IPS-18a (cell line): Measurements from ENCODE around the gene RHPN2.
"Not testable (repeated sequence)": the region's sequence is repeated elsewhere in the genome, so short reads cannot be mapped to it uniquely, and the experiment has no call there.

Experiments used
- H3K27ac ChIP-seq: one replicate; pipeline ENCODE4 v1.5.1; 2013; ENCODE audit warnings: low read length
- H3K27me3 ChIP-seq: one replicate; pipeline ENCODE4 v1.6.1; 2013; ENCODE audit warnings: mild to moderate bottlenecking, low read length; ENCODE audit not compliant: control insufficient read depth, insufficient read depth
- H3K36me3 ChIP-seq: one replicate; pipeline ENCODE4 v1.6.1; 2013; ENCODE audit warnings: low read depth, low read length; ENCODE audit not compliant: control insufficient read depth
- H3K4me1 ChIP-seq: one replicate; pipeline ENCODE4 v1.6.1; 2013; ENCODE audit warnings: low read depth, low read length; ENCODE audit not compliant: control insufficient read depth
- H3K4me3 ChIP-seq: one replicate; pipeline ENCODE4 v1.5.1; 2013; ENCODE audit warnings: low read length
- H3K9ac ChIP-seq: one replicate; pipeline ENCODE4 v1.6.1; 2013; ENCODE audit warnings: mild to moderate bottlenecking, low read length, moderate library complexity
- H3K9me3 ChIP-seq: one replicate; pipeline ENCODE4 v1.6.1; 2013; ENCODE audit warnings: low read depth, low read length; ENCODE audit not compliant: control insufficient read depth

Gene RHPN2

GRCh38 chr19:32997061-32997464 lies 67.6 kb downstream of the RHPN2 start:
- not testable (repeated sequence) for H3K9ac ChIP-seq, H3K4me3 ChIP-seq, H3K4me1 ChIP-seq, H3K27ac ChIP-seq, H3K9me3 ChIP-seq, H3K27me3 ChIP-seq
- H3K36me3 ChIP-seq = peaks cover 29% of the 10 kb centered on the region

GRCh38 chr19:32995966-32996365 lies 68.7 kb downstream of the RHPN2 start:
- not testable (repeated sequence) for H3K9me3 ChIP-seq, H3K27me3 ChIP-seq

GRCh38 chr19:32988724-32989123 lies 76.0 kb downstream of the RHPN2 start:
- Histone ChIP-seq H3K9ac (no peak overlapping the region), H3K4me1 (no peaks in the 10 kb centered on the region), H3K27me3 (no peaks in the 10 kb centered on the region), H3K9me3 (no peaks in the 10 kb centered on the region), H3K27ac (no peak overlapping the region), H3K4me3 (no peak overlapping the region), H3K36me3 (peaks cover 26% of the 10 kb centered on the region)

More at GRCh38 chr19:32995966-32996365, 68.7 kb downstream of the RHPN2 start:
- not testable (repeated sequence) for H3K27ac ChIP-seq, H3K4me1 ChIP-seq, H3K9ac ChIP-seq, H3K4me3 ChIP-seq
- H3K36me3 ChIP-seq = peaks cover 35% of the 10 kb centered on the region

GRCh38 chr19:32988254-32988653 lies 76.4 kb downstream of the RHPN2 start:
- H3K9me3 ChIP-seq, H3K9ac ChIP-seq, H3K4me3 ChIP-seq, H3K4me1 ChIP-seq, H3K27me3 ChIP-seq, H3K27ac ChIP-seq: not testable (repeated sequence)
- peaks cover 24% of the 10 kb centered on the region for H3K36me3 ChIP-seq

- H3K9me3 ChIP-seq, H3K4me3 ChIP-seq, H3K27me3 ChIP-seq, H3K9ac ChIP-seq, H3K4me1 ChIP-seq, H3K27ac ChIP-seq: not testable (repeated sequence)
- H3K36me3 ChIP-seq = peaks cover 18% of the 10 kb centered on the region
Observed at GRCh38 chr19:32982488-32982887, 82.2 kb downstream of the RHPN2 start.

- H3K4me1 ChIP-seq, H3K27me3 ChIP-seq, H3K4me3 ChIP-seq, H3K9me3 ChIP-seq, H3K27ac ChIP-seq, H3K9ac ChIP-seq: not testable (repeated sequence)
- H3K36me3 ChIP-seq = peaks cover 16% of the 10 kb centered on the region
Observed at GRCh38 chr19:32979807-32980206, 84.9 kb downstream of the RHPN2 start.

- peaks cover 16% of the 10 kb centered on the region for H3K36me3 ChIP-seq
- H3K27ac ChIP-seq, H3K9me3 ChIP-seq, H3K9ac ChIP-seq, H3K4me1 ChIP-seq, H3K27me3 ChIP-seq, H3K4me3 ChIP-seq: not testable (repeated sequence)
Observed at GRCh38 chr19:32977813-32978212, 86.9 kb downstream of the RHPN2 start.

- H3K4me3 ChIP-seq = no peak overlapping the region
- H3K9me3 ChIP-seq = no peaks in the 10 kb centered on the region
- H3K9ac ChIP-seq = no peak overlapping the region
- no peaks in the 10 kb centered on the region for H3K27me3 ChIP-seq
- H3K4me1 ChIP-seq = no peaks in the 10 kb centered on the region
- H3K27ac ChIP-seq = no peak overlapping the region
- H3K36me3 ChIP-seq = peaks cover 16% of the 10 kb centered on the region
Observed at GRCh38 chr19:32977280-32977679, 87.4 kb downstream of the RHPN2 start.

GRCh38 chr19:32976223-32976805 lies 88.4 kb downstream of the RHPN2 start:
- no peak overlapping the region for H3K27ac ChIP-seq
- H3K4me1 ChIP-seq = no peaks in the 10 kb centered on the region
- no peaks in the 10 kb centered on the region for H3K27me3 ChIP-seq
- no peak overlapping the region for H3K4me3 ChIP-seq
- H3K9ac ChIP-seq = no peak overlapping the region
- H3K9me3 ChIP-seq = no peaks in the 10 kb centered on the region
- peaks cover 16% of the 10 kb centered on the region for H3K36me3 ChIP-seq

GRCh38 chr19:32971715-32972540 lies 92.8 kb downstream of the RHPN2 start, which contains the start of the genes CEP89 and FAAP24:
Gene CEP89, minus strand, starts transcription at chr19:32971958. Its CDS starts 84 bp downstream, at chr19:32971874.
Gene FAAP24, plus strand, starts transcription at chr19:32972242. Its CDS starts 955 bp downstream, at chr19:32973197.
- Histone ChIP-seq H3K9ac (peak within 1 kb of the TSS; percentile 69), H3K4me3 (peak within 1 kb of the TSS; percentile 87), H3K27ac (peak within 1 kb of the TSS; percentile 18), H3K36me3 (no peaks in the 10 kb centered on the region), H3K9me3 (no peaks in the 10 kb centered on the region), H3K4me1 (no peaks in the 10 kb centered on the region), H3K27me3 (no peaks in the 10 kb centered on the region)

GRCh38 chr19:32971012-32971595 lies 93.6 kb downstream of the RHPN2 start:
- Histone ChIP-seq H3K27ac (no peak overlapping the region), H3K4me1 (no peaks in the 10 kb centered on the region), H3K36me3 (no peaks in the 10 kb centered on the region), H3K4me3 (peak overlapping the region; percentile 87), H3K9me3 (no peaks in the 10 kb centered on the region), H3K9ac (peak overlapping the region; percentile 69), H3K27me3 (no peaks in the 10 kb centered on the region)
